ENCODE data around the gene PRR30. TPM values are rescaled to one million over a fixed set of nuclear protein-coding genes. Genes with fewer than 3 reads are reported as not detected.
"Not testable (repeated sequence)": the region's sequence is repeated elsewhere in the genome, so short reads cannot be mapped to it uniquely, and the experiment has no call there.

Gene PRR30
- polyA plus RNA-seq (ENCODE audit: insufficient read length in 3 of 3), result not detected
- long read RNA-seq, donor 1, result 0 reads
- long read RNA-seq, donor 2, result 0 reads
- long read RNA-seq, donor 3, result 0 reads
- long read RNA-seq, donor 4, result 0 reads
- long read RNA-seq, donor 5, result 0 reads
- long read RNA-seq, donor 6, result 0 reads
- long read RNA-seq, donor 7, result 0 reads
- long read RNA-seq, donor 8, result 0 reads
- long read RNA-seq, donor 9, result 0 reads
- long read RNA-seq, donor 10, result 0 reads
- long read RNA-seq, donor 11, result 0 reads
- long read RNA-seq, donor 12, result 0 reads
- long read RNA-seq, donor 13, result 0 reads
- long read RNA-seq, donor 14, result 0 reads
- long read RNA-seq, donor 15, result 0 reads
- long read RNA-seq, donor 16, result 0 reads

DNA sequence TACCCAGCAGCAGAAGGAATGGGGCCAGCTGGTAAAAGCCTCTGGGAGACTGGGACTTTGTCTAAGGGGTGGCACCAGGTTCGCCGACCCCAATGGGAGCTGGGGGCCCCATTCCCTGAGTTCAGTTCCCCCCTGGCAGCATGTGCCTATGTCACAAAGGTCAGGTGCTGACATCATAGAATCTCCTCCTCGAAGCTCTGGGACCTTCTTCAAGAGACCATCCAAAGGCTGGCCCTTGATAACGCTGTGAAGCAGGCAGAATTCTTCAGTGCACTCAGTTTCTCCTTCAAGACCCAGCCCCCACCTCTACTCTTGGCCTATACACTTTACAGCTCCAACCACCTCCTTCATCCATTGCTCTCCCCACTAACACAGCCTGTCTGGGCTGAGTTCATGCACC, at the start of gene PRR30:
PRR30 (minus strand) TSS at position 101 of the 400 bp plus-strand sequence. CDS start 1,081 bp downstream, outside the sequence.
- no peak for DNase-seq (ENCODE audit: extremely low read depth in 1 of 11, low read depth in 9 of 11, low spot score in 4 of 11)

GRCh38 chr2:27186613-27187345, 47.6 kb upstream of the PRR30 start:
- DNase-seq (ENCODE audit: extremely low read depth in 1 of 11, low read depth in 9 of 11, low spot score in 4 of 11), result no peak

GRCh38 chr2:27185331-27186026, 46.3 kb upstream of the PRR30 start:
- DNase-seq (ENCODE audit: extremely low read depth in 1 of 11, low read depth in 9 of 11, low spot score in 4 of 11), result no peak

DNA sequence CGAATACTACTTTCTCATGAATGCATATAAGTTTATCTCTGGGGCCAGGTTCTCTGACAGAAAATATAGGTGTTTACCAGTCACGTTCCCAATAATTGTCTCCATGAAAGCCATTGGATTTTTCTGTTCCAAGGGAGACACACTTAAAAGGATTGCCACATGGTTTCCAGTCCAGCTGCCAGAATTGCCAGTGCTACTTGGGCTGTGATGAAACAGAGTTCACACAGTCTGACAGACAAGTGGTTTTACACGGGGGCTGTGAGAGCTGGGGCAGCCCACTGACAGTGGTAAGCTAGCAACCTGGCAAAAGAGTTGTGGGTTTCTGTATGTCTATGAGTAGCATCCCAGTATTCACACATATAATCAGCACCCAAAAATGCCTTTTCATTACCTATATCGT, 44.9 kb upstream of the PRR30 start:
- no peak for DNase-seq (ENCODE audit: extremely low read depth in 1 of 11, low read depth in 9 of 11, low spot score in 4 of 11)

DNA sequence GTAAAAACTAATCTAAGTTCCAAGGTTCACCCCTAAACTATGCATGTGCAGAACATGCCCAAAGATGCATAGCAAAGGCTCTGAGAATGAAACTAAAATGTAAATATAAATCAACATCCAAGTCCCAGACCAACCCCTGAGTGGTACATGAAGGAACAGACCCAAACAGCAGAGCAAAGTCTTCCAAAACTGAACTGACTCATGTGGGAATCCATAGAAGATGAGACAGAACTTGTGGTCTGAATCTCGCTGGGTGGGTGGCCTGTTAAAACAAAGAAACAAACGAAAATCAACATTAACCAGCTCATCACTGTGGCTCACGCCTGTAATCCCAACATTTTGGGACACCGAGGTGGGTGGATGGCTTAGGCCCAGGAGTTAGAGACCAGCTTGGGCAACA, 43.1 kb upstream of the PRR30 start:
- no peak for DNase-seq (ENCODE audit: extremely low read depth in 1 of 11, low read depth in 9 of 11, low spot score in 4 of 11)

DNA sequence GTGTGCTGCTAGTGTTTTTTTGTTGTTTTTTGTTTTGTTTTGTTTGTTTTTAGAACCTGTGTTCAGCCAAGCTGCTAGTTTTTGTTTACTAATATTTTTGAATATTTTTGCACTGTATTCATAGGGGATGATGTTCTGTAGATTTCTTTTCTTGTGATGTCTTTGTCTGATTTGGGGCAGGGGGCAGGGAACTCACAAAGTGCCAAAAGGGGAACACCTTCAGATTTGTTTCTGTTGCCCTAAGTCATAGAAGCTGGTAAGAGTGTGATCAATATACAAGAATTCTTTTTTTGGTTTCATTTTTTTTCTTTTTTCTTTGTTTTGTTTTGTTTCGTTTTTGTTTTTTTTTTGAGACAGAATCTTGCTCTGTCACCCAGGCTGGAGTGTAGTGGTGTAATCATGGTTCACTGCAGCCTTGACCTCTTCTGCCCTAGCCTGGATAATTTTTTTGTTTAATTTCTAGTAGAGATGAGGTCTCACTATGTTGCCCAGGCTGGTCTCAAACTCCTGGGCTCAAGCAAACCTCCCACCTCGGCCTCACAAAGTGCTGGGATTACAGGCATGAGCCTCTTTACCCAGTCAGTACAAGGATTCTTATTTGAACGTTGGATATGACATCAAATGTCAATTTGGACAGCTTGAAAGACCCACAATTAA, 40.3 kb upstream of the PRR30 start:
- no peak for DNase-seq (ENCODE audit: extremely low read depth in 1 of 11, low read depth in 9 of 11, low spot score in 4 of 11)

GRCh38 chr2:27178469-27178868, 39.3 kb upstream of the PRR30 start:
- no peak for DNase-seq (ENCODE audit: extremely low read depth in 1 of 11, low read depth in 9 of 11, low spot score in 4 of 11)

- DNase-seq (ENCODE audit: extremely low read depth in 1 of 11, low read depth in 9 of 11, low spot score in 4 of 11), result no peak
Measured at GRCh38 chr2:27177441-27178351, 38.5 kb upstream of the PRR30 start.

DNA sequence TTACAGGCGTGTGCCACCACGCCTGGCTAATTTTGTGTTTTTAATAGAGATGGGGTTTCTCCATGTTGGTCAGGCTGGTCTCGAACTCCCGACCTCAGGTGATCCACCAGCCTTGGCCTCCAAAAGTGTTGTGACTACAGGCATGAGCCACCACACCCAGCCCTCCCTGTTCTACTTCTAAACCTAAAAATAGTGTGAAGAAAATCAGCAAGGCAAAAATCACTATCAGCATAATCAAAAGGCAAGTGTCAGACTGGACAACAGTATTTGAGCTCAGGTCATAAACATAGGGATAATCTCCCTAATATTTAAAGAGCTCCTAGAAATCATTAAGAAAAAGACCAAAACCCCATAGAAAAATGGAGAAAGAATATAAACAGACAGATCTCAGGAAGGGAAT, 36.6 kb upstream of the PRR30 start:
- DNase-seq (ENCODE audit: extremely low read depth in 1 of 11, low read depth in 9 of 11, low spot score in 4 of 11), result not testable (repeated sequence)

DNA sequence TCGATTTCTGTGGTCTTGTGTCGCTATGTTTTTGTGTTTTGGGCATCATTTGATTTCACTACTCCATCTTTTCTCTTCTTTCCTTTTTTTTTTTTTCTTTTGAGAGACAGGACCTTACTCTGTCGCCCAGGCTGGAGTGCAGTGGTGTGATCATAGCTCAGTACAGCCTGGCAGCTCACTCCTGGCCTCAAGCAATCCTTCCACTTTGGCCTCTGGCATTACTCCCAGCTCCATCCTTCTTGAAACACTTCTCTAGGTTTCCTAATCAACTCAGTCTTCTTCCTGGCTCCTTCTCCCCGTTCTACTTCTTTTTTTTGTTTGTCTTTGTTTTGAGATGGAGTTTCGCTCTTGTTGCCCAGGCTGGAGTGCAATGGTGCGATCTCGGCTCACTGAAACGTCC, 36.1 kb upstream of the PRR30 start:
- no peak for DNase-seq (ENCODE audit: extremely low read depth in 1 of 11, low read depth in 9 of 11, low spot score in 4 of 11)

- no peak for DNase-seq (ENCODE audit: extremely low read depth in 1 of 11, low read depth in 9 of 11, low spot score in 4 of 11)
Measured at GRCh38 chr2:27174638-27175037, 35.4 kb upstream of the PRR30 start.

DNA sequence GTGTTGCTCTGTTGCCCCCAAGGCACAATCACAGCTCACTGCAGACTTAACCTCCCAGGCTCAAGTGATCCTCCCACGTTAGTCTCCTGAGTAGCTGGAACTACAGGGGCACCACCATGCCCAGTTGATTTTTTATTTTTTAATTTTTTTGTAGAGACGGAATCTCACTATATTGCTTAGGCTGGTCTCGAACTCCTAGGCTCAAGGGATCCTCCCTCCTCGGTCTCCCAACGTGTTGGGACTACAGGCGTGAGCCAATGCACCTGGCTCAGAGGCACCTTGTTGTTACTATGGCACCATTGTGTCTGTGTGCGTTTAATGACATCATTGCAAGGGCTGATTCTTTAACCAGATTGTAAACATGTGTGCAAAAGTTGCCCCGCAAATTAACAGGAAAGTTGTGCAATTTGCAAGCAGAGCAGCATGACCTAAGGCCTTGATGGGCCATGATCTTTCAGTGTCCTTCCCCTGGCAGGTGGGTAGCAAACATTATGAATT, 32.2 kb upstream of the PRR30 start:
- DNase-seq (ENCODE audit: extremely low read depth in 1 of 11, low read depth in 9 of 11, low spot score in 4 of 11), result no peak

DNA sequence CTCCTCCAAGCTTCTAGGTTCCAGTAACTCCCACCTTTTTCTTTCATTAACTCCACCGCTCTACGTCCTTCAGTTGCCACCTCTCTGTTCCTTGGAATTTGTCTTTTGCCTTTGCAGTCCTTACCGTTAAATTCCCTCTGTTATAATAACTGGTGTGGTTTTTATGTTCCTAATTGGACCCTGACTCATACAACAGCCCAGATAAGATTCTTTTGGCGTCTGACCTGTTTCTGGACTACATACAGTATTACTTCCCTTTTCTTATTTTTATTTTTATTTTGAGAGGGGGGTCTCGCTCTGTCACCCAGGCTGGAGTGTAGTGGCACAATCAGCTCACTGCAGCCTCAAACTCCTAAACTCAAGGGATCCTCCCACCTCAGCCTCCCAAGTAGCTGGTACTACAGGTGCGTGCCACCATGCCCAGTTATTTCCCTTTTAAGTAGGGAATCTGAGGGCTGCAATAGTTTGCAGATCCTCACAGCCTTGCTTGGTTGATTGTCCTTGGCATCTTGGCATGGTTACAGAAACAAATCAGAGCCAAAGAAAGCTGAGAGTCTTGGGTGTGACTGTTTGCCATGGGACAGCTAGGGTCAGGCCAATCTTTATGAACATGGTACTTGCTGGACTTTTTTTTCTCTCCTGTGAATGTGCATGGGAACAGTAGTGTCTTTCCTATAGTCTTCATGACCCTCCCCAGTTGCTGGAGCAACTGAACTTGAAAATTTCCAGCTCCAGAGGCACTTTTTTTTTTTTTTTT, 31.5 kb upstream of the PRR30 start:
- no peak for DNase-seq (ENCODE audit: extremely low read depth in 1 of 11, low read depth in 9 of 11, low spot score in 4 of 11)

- DNase-seq (ENCODE audit: extremely low read depth in 1 of 11, low read depth in 9 of 11, low spot score in 4 of 11), result no peak
Measured at GRCh38 chr2:27164960-27165763, 26.0 kb upstream of the PRR30 start.

GRCh38 chr2:27162151-27163121, 23.2 kb upstream of the PRR30 start:
- no peak for DNase-seq (ENCODE audit: extremely low read depth in 1 of 11, low read depth in 9 of 11, low spot score in 4 of 11)

GRCh38 chr2:27160191-27160590, 21.0 kb upstream of the PRR30 start:
- no peak for DNase-seq (ENCODE audit: extremely low read depth in 1 of 11, low read depth in 9 of 11, low spot score in 4 of 11)
